Measurements from ENCODE around the gene GYG1. TPM values are rescaled to one million over a fixed set of nuclear protein-coding genes. Genes with fewer than 3 reads are reported as not detected.

Gene GYG1
- polyA plus RNA-seq, 4 donors, result 11.9 to 30.4 (median 25.8) TPM

GRCh38 chr3:149004622-149005021 lies 13.3 kb downstream of the GYG1 start:
- no peak overlapping the region for H3K4me3 ChIP-seq (ENCODE audit: low read depth in 1 of 3, low read length in 3 of 3)
- FAIRE-seq (no peak), DNase-seq (no peak)
- no peak overlapping the region for H3K27ac ChIP-seq (ENCODE audit: low read depth in 1 of 3, low read length in 2 of 3)
- 72 to 75% (median 72%) methylated on average over 4 of the region's 4 CpGs for WGBS, 3 donors
- no peaks in the 10 kb centered on the region for H3K9me3 ChIP-seq (ENCODE audit: control insufficient read depth in 2 of 2, insufficient read depth in 1 of 2, low read depth in 1 of 2, low read length in 1 of 2)
- H3K4me1 ChIP-seq (ENCODE audit: control insufficient read depth in 3 of 3, insufficient read depth in 2 of 3, low read depth in 1 of 3, low read length in 2 of 3), result peaks cover 0 to 3% (median 0%) of the 10 kb centered on the region in 3 donors
- no peaks in the 10 kb centered on the region for H3K27me3 ChIP-seq (ENCODE audit: control insufficient read depth in 3 of 3, insufficient read depth in 3 of 3, low read length in 3 of 3)
- peaks cover 4 to 25% (median 9%) of the 10 kb centered on the region in 3 donors for H3K36me3 ChIP-seq (ENCODE audit: control insufficient read depth in 3 of 3, insufficient read depth in 2 of 3, low read depth in 1 of 3, low read length in 3 of 3)

- Histone ChIP-seq H3K27ac (ENCODE audit: low read depth in 1 of 3, low read length in 2 of 3) (no peak overlapping the region), H3K27me3 (ENCODE audit: control insufficient read depth in 3 of 3, insufficient read depth in 3 of 3, low read length in 3 of 3) (no peaks in the 10 kb centered on the region), H3K4me3 (ENCODE audit: low read depth in 1 of 3, low read length in 3 of 3) (no peak overlapping the region), H3K36me3 (ENCODE audit: control insufficient read depth in 3 of 3, insufficient read depth in 2 of 3, low read depth in 1 of 3, low read length in 3 of 3) (peaks cover 4 to 28% (median 9%) of the 10 kb centered on the region in 3 donors), H3K9me3 (ENCODE audit: control insufficient read depth in 2 of 2, insufficient read depth in 1 of 2, low read depth in 1 of 2, low read length in 1 of 2) (no peaks in the 10 kb centered on the region), H3K4me1 (ENCODE audit: control insufficient read depth in 3 of 3, insufficient read depth in 2 of 3, low read depth in 1 of 3, low read length in 2 of 3) (peaks cover 0 to 3% (median 0%) of the 10 kb centered on the region in 3 donors)
- DNase-seq (no peak), FAIRE-seq (no peak)
- WGBS, 3 donors, result 90 to 94% (median 93%) methylated on average over 1 of the region's 1 CpG
Observed at GRCh38 chr3:149005416-149005815, 14.1 kb downstream of the GYG1 start.

- Histone ChIP-seq H3K36me3 (ENCODE audit: control insufficient read depth in 3 of 3, insufficient read depth in 2 of 3, low read depth in 1 of 3, low read length in 3 of 3) (peaks cover 4 to 34% (median 20%) of the 10 kb centered on the region in 3 donors), H3K9me3 (ENCODE audit: control insufficient read depth in 2 of 2, insufficient read depth in 1 of 2, low read depth in 1 of 2, low read length in 1 of 2) (no peaks in the 10 kb centered on the region), H3K4me1 (ENCODE audit: control insufficient read depth in 3 of 3, insufficient read depth in 2 of 3, low read depth in 1 of 3, low read length in 2 of 3) (peaks cover 0 to 3% (median 0%) of the 10 kb centered on the region in 3 donors), H3K27ac (ENCODE audit: low read depth in 1 of 3, low read length in 2 of 3) (no peak overlapping the region), H3K4me3 (ENCODE audit: low read depth in 1 of 3, low read length in 3 of 3) (no peak overlapping the region), H3K27me3 (ENCODE audit: control insufficient read depth in 3 of 3, insufficient read depth in 3 of 3, low read length in 3 of 3) (no peaks in the 10 kb centered on the region)
- no peak for DNase-seq
- FAIRE-seq, result no peak
- whole genome bisulfite sequencing, 3 donors, result 88 to 96% (median 95%) methylated on average over 7 of the region's 7 CpGs
Observed at GRCh38 chr3:149007567-149008257, 16.4 kb downstream of the GYG1 start.

DNA sequence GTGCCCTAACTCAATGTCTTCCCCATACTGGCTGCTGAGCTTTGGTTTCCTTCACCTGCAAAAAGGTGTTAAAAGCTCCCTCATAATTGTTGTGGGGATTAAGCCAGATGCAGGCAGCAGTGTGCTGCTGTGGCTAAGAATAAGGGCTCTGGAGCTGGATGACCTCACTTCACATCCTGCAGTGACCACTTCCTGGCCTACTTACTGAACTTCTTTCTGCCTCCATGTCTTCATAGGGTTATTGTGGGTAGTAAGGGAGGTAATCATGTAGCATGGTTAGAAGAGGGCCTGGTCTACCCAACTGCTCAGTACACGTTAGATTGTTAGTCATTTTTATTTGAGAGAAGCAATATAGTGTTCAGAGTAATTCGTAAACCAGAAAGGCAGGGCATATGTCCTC lies 18.4 kb downstream of the GYG1 start:
- Histone ChIP-seq H3K27me3 (ENCODE audit: control insufficient read depth in 3 of 3, insufficient read depth in 3 of 3, low read length in 3 of 3) (no peaks in the 10 kb centered on the region), H3K4me3 (ENCODE audit: low read depth in 1 of 3, low read length in 3 of 3) (no peak overlapping the region), H3K4me1 (ENCODE audit: control insufficient read depth in 3 of 3, insufficient read depth in 2 of 3, low read depth in 1 of 3, low read length in 2 of 3) (peaks cover 0 to 3% (median 0%) of the 10 kb centered on the region in 3 donors), H3K27ac (ENCODE audit: low read depth in 1 of 3, low read length in 2 of 3) (peak overlapping the region in 1 of 3 donors; percentile 4), H3K9me3 (ENCODE audit: control insufficient read depth in 2 of 2, insufficient read depth in 1 of 2, low read depth in 1 of 2, low read length in 1 of 2) (no peaks in the 10 kb centered on the region), H3K36me3 (ENCODE audit: control insufficient read depth in 3 of 3, insufficient read depth in 2 of 3, low read depth in 1 of 3, low read length in 3 of 3) (peaks cover 4 to 40% (median 20%) of the 10 kb centered on the region in 3 donors)
- peak in 1 of 2 donors; percentile 70 for DNase-seq
- WGBS, 3 donors, result 84 to 87% (median 85%) methylated on average over 2 of the region's 2 CpGs
- FAIRE-seq, result no peak

- Histone ChIP-seq H3K4me1 (ENCODE audit: control insufficient read depth in 3 of 3, insufficient read depth in 2 of 3, low read depth in 1 of 3, low read length in 2 of 3) (peaks cover 0 to 3% (median 0%) of the 10 kb centered on the region in 3 donors), H3K36me3 (ENCODE audit: control insufficient read depth in 3 of 3, insufficient read depth in 2 of 3, low read depth in 1 of 3, low read length in 3 of 3) (peaks cover 4 to 42% (median 20%) of the 10 kb centered on the region in 3 donors), H3K27ac (ENCODE audit: low read depth in 1 of 3, low read length in 2 of 3) (peak overlapping the region in 2 of 3 donors; percentile 4 to 49), H3K27me3 (ENCODE audit: control insufficient read depth in 3 of 3, insufficient read depth in 3 of 3, low read length in 3 of 3) (no peaks in the 10 kb centered on the region), H3K9me3 (ENCODE audit: control insufficient read depth in 2 of 2, insufficient read depth in 1 of 2, low read depth in 1 of 2, low read length in 1 of 2) (no peaks in the 10 kb centered on the region), H3K4me3 (ENCODE audit: low read depth in 1 of 3, low read length in 3 of 3) (no peak overlapping the region)
- DNase-seq (peak in 1 of 2 donors; percentile 39), FAIRE-seq (no peak)
- WGBS, 3 donors, result 70 to 78% (median 76%) methylated on average over 6 of the region's 6 CpGs
Observed at GRCh38 chr3:149010504-149010951, 19.2 kb downstream of the GYG1 start.

DNA sequence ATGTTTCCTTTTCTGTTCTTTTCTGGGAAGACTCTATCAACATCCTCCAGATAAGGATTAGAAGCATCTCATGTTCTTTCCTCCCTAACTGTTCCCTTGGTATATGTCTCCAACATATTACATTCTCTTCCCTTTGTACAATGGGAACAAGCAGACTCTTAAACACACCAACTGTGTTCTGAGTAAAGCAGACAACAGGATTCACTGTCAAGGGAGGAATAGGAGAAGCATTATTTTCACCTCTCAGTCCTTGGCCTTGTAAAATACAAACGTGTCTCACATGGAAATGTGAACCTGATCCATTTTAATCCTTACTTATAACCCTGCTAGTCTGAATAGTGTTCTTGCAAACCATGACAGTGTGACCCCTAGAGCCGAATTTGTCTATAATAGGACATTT lies 19.6 kb downstream of the GYG1 start:
- no peak overlapping the region for H3K4me3 ChIP-seq (ENCODE audit: low read depth in 1 of 3, low read length in 3 of 3)
- FAIRE-seq, result no peak
- peaks cover 0 to 3% (median 0%) of the 10 kb centered on the region in 3 donors for H3K4me1 ChIP-seq (ENCODE audit: control insufficient read depth in 3 of 3, insufficient read depth in 2 of 3, low read depth in 1 of 3, low read length in 2 of 3)
- H3K27me3 ChIP-seq (ENCODE audit: control insufficient read depth in 3 of 3, insufficient read depth in 3 of 3, low read length in 3 of 3), result no peaks in the 10 kb centered on the region
- WGBS, 3 donors, result 72 to 79% (median 74%) methylated on average over 2 of the region's 2 CpGs
- no peaks in the 10 kb centered on the region for H3K9me3 ChIP-seq (ENCODE audit: control insufficient read depth in 2 of 2, insufficient read depth in 1 of 2, low read depth in 1 of 2, low read length in 1 of 2)
- peaks cover 4 to 44% (median 20%) of the 10 kb centered on the region in 3 donors for H3K36me3 ChIP-seq (ENCODE audit: control insufficient read depth in 3 of 3, insufficient read depth in 2 of 3, low read depth in 1 of 3, low read length in 3 of 3)
- DNase-seq, result no peak
- no peak overlapping the region for H3K27ac ChIP-seq (ENCODE audit: low read depth in 1 of 3, low read length in 2 of 3)

GRCh38 chr3:149011676-149012075 lies 20.3 kb downstream of the GYG1 start:
- H3K27ac ChIP-seq (ENCODE audit: low read depth in 1 of 3, low read length in 2 of 3), result no peak overlapping the region
- no peak overlapping the region for H3K4me3 ChIP-seq (ENCODE audit: low read depth in 1 of 3, low read length in 3 of 3)
- 78 to 95% (median 87%) methylated on average over 5 of the region's 5 CpGs for WGBS, 3 donors
- peaks cover 4 to 43% (median 20%) of the 10 kb centered on the region in 3 donors for H3K36me3 ChIP-seq (ENCODE audit: control insufficient read depth in 3 of 3, insufficient read depth in 2 of 3, low read depth in 1 of 3, low read length in 3 of 3)
- H3K4me1 ChIP-seq (ENCODE audit: control insufficient read depth in 3 of 3, insufficient read depth in 2 of 3, low read depth in 1 of 3, low read length in 2 of 3), result peaks cover 0 to 3% (median 0%) of the 10 kb centered on the region in 3 donors
- H3K27me3 ChIP-seq (ENCODE audit: control insufficient read depth in 3 of 3, insufficient read depth in 3 of 3, low read length in 3 of 3), result no peaks in the 10 kb centered on the region
- DNase-seq (no peak), FAIRE-seq (no peak)
- H3K9me3 ChIP-seq (ENCODE audit: control insufficient read depth in 2 of 2, insufficient read depth in 1 of 2, low read depth in 1 of 2, low read length in 1 of 2), result no peaks in the 10 kb centered on the region

- Histone ChIP-seq H3K4me3 (ENCODE audit: low read depth in 1 of 3, low read length in 3 of 3) (no peak overlapping the region), H3K4me1 (ENCODE audit: control insufficient read depth in 3 of 3, insufficient read depth in 2 of 3, low read depth in 1 of 3, low read length in 2 of 3) (peaks cover 0 to 3% (median 0%) of the 10 kb centered on the region in 3 donors), H3K27me3 (ENCODE audit: control insufficient read depth in 3 of 3, insufficient read depth in 3 of 3, low read length in 3 of 3) (no peaks in the 10 kb centered on the region), H3K36me3 (ENCODE audit: control insufficient read depth in 3 of 3, insufficient read depth in 2 of 3, low read depth in 1 of 3, low read length in 3 of 3) (peaks cover 4 to 39% (median 16%) of the 10 kb centered on the region in 3 donors), H3K27ac (ENCODE audit: low read depth in 1 of 3, low read length in 2 of 3) (no peak overlapping the region), H3K9me3 (ENCODE audit: control insufficient read depth in 2 of 2, insufficient read depth in 1 of 2, low read depth in 1 of 2, low read length in 1 of 2) (no peaks in the 10 kb centered on the region)
- FAIRE-seq, result no peak
- 97 to 98% (median 97%) methylated on average over 6 of the region's 6 CpGs for WGBS, 3 donors
- DNase-seq, result no peak
Observed at GRCh38 chr3:149013726-149014125, 22.4 kb downstream of the GYG1 start.
